Renal cortex interstitium (tissue), 15 donors: ENCODE data around the gene WDHD1. TPM values are rescaled to one million over a fixed set of nuclear protein-coding genes. Genes with fewer than 3 reads are reported as not detected.
"Not testable (repeated sequence)": the region's sequence is repeated elsewhere in the genome, so short reads cannot be mapped to it uniquely, and the experiment has no call there.

Experiments used
- DNase-seq, 11 donors: peaks; one replicate each; pipeline ENCODE4 v3.0.0-alpha.2; 2013; ENCODE audit warnings: low read depth in 9 of 11, low spot score in 4 of 11; ENCODE audit errors: extremely low read depth in 1 of 11
- long read RNA-seq, 16 experiments: transcript quantifications; one replicate each; lab custom pipeline, GENCODE V29; 2026
- polyA plus RNA-seq, 3 donors: library from polyadenylated mRNA; unstranded; fragments of 120-200 nt; gene quantifications; one replicate each; pipeline ENCODE4 v1.2.1, GENCODE V29; 2013; ENCODE audit not compliant: insufficient read length in 3 of 3

WDHD1 gene, protein sequence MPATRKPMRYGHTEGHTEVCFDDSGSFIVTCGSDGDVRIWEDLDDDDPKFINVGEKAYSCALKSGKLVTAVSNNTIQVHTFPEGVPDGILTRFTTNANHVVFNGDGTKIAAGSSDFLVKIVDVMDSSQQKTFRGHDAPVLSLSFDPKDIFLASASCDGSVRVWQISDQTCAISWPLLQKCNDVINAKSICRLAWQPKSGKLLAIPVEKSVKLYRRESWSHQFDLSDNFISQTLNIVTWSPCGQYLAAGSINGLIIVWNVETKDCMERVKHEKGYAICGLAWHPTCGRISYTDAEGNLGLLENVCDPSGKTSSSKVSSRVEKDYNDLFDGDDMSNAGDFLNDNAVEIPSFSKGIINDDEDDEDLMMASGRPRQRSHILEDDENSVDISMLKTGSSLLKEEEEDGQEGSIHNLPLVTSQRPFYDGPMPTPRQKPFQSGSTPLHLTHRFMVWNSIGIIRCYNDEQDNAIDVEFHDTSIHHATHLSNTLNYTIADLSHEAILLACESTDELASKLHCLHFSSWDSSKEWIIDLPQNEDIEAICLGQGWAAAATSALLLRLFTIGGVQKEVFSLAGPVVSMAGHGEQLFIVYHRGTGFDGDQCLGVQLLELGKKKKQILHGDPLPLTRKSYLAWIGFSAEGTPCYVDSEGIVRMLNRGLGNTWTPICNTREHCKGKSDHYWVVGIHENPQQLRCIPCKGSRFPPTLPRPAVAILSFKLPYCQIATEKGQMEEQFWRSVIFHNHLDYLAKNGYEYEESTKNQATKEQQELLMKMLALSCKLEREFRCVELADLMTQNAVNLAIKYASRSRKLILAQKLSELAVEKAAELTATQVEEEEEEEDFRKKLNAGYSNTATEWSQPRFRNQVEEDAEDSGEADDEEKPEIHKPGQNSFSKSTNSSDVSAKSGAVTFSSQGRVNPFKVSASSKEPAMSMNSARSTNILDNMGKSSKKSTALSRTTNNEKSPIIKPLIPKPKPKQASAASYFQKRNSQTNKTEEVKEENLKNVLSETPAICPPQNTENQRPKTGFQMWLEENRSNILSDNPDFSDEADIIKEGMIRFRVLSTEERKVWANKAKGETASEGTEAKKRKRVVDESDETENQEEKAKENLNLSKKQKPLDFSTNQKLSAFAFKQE
- 10 to 100 TPM; 16.4 to 23.0 (median 18.6) TPM for polyA plus RNA-seq
- long read RNA-seq, donor 1: 0 reads
- long read RNA-seq, donor 2, full-length matches to known transcripts: 1 of 1 reads
- long read RNA-seq, donor 2, partial matches to known transcripts: 0 of 1 reads
- long read RNA-seq, donor 2, other reads (novel, unspliced or antisense): 0 of 1 reads
- long read RNA-seq, donor 3: 0 reads
- long read RNA-seq, donor 4, partial matches to known transcripts: 161 of 204 reads
- long read RNA-seq, donor 4, other reads (novel, unspliced or antisense): 43 of 204 reads
- long read RNA-seq, donor 5: 0 reads
- long read RNA-seq, donor 6: 0 reads
- long read RNA-seq, donor 7: 0 reads
- long read RNA-seq, donor 8: 0 reads
- long read RNA-seq, donor 9, full-length matches to known transcripts: 1 of 1 reads
- long read RNA-seq, donor 9, partial matches to known transcripts: 0 of 1 reads
- long read RNA-seq, donor 9, other reads (novel, unspliced or antisense): 0 of 1 reads
- long read RNA-seq, donor 10: 0 reads
- long read RNA-seq, donor 11, full-length matches to known transcripts: 1 of 1 reads
- long read RNA-seq, donor 11, partial matches to known transcripts: 0 of 1 reads
- long read RNA-seq, donor 11, other reads (novel, unspliced or antisense): 0 of 1 reads
- long read RNA-seq, donor 12: 0 reads
- long read RNA-seq, donor 13: 0 reads
- long read RNA-seq, donor 14: 0 reads
- long read RNA-seq, donor 15: 0 reads
- long read RNA-seq, donor 16, full-length matches to known transcripts: 2 of 20 reads
- long read RNA-seq, donor 16, partial matches to known transcripts: 18 of 20 reads
- long read RNA-seq, donor 16, other reads (novel, unspliced or antisense): 0 of 20 reads

DNA sequence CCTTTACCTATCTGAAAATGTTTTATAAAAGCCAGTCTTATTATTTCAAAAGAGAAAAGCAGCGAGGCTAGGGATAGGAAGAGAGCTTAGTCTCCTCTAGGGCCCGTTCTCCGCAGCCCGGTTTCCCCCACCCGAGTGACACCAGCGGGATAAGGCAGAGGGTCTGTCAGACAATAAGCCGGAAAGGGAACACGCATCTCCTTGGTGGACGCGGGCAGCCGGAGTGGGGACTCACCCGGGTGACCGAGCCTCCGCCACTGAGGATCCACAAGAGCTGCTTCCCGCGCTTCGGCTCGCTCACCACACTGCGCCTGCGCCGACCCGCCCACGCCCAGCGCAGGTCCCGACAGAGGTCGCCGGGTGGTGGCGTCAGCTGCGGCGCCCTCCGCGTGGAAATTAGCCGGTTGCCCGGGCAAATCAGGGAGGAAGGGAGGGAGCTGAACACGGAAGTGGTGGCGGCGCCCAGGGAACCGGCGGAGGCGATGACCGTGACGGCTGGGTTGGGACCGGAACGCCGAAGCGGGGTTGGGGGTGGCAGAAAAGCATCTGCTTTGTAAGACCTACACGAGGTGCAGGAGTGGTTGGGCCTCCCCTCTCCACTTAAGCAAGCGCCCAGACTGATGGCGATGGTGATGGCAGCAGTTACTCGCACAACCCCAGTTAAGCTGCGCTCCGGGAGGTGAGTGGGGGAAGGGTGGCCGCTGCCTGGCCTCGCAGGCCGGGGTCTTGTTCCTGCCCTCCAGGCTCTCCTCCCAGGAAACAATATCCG lies at the start of gene WDHD1, which contains the start of gene SOCS4:
TSS of gene WDHD1 (minus strand) at position 307 of the 769 bp plus-strand sequence. CDS start 312 bp downstream, outside the sequence.
TSS of gene SOCS4 (plus strand) at position 444 of the 769 bp plus-strand sequence. CDS start 15,806 bp downstream, outside the sequence.
- DNase-seq: peak; percentile 80 to 92 (median 90)

DNA sequence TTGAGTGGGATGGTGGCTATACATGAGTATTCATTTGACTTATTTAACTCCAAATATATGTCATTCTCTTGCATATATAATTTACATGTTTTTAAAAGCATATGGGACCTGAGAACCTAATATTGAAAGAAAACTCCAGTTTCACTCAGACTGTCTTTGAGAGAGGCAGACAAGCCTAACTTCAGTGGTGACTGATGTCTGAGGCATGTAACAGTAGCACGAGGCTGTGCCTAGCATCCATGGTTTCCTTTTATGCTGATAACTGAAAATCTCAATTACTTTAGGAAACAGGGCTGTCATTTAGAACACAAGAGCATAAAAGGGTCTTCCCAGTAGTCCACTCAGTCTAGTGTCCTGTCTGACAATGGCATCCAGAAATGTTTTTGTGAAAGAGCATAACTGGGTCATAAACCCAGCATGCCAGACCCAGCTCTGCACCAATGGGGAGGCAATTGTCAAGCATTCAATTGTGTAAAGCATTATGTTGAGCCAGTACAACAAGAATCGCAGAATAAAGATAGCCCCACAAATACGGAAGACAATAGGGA lies 48.8 kb upstream of the WDHD1 start:
- no peak for DNase-seq

- DNase-seq: no peak
Measured at GRCh38 chr14:55074662-55075061, 47.8 kb upstream of the WDHD1 start.

- DNase-seq: no peak
Measured at GRCh38 chr14:55073856-55074255, 47.0 kb upstream of the WDHD1 start.

DNA sequence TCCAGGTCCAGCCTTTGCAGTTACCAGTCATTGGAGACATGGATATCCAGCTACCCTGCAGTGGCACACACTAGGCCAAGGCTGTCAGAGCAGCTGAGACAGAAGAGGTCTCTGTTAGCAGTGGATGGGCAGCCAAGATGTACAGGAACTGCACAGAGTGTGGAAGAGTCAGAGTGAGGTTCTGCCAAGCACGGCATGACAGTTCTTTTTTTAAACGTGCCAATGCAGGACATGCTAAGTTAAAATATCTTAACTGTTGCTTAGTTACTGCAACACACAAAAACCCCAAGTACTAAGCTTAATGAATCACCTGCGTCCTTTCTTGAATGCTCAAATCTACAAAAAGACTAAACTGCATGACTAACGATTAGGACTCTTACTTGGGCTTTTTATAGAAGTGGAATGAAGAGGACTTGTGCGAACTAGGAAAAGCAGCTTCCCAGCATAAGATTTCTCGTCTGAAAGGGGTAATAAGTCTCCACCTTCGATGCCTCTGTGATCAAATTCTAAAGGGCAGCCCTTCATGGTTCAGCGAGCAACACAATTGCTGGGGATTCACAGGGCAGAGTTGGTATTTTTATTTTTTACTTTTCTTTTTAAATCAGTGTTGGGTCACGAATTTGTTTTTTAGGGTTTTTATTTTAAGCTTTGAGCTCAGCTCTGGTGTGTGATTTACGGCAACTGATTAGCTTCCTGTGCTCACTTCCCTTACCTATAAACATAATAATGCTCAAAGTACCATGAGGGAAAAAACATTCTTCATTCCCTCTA lies 45.2 kb upstream of the WDHD1 start:
- peak in 2 of 11 donors; percentile 21 to 40 for DNase-seq

DNA sequence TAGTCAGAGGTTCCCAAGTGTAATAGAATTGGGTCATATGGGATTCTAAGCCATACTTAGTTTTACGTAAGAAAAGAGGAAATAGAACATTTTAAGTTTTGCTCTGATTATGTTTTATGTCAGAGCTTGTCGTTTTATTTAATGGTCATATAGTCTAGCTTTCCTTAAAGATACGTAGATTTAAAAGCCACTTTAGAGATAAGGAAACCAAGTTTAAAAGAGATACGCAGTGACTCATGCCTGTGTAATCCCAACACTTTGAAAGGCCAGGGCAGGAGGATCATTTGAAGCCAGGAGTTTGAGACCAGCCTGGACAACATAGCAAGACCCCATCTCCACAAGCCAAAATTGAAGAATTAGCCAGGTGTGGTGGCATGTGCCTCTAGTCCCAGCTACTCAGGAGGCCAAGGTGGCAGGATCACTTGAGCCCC lies 44.1 kb upstream of the WDHD1 start:
- no peak for DNase-seq

DNA sequence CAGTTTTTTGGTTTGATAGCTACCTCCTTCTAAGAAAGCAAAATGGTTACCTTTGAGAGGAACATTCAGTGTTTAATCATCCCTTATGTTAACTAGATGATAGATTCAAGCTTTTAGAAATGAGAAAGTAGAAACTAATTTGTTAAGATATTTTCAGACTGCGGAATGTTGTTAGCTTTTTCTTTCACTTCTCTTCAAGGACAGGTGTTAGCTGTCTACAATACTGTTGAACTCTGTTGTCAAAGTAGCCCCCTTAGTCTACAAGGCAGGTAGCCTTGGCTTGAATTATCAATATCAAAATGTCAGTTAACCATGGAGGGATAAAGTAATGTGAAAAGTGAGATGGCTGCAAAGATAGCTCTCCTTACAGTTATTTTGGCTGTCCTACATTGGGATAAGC lies 39.3 kb upstream of the WDHD1 start:
- no peak for DNase-seq

DNA sequence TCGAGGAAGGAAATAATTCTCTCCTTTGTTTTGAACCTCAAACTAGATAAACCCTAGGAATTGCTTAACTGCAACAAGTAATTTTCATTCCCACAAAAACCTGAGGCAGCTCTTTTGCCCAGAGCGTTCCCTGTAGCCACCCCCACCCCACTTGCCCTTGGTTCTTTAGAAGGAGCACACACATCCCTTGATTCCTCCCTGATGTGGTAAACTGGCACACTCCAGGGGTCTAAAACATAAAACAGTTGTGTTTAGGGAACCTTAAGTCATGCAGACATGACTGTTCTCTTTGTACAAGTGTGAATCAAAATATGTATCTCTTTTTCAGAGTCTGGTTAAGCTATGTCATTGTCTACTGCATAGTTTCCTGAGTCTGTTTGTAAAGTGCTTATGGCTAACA lies 38.5 kb upstream of the WDHD1 start:
- DNase-seq: no peak

DNA sequence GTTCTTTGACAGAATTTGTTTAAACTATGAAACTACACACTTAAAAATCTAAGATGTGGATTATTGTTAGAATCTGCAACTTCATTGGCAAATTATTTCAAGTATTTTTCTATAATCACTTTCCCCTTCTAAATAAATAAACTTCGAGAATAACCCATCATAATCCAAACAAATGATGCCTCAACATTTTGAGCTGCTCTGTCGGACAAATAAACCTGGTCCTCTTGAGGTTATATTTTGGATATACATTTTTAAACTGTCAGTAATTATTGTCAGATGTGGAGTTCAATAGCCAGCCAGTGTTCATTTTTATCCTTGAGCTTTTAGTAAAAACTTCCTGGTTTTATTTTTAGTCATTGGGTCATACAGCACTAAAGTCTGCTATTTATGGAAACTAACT lies 38.0 kb upstream of the WDHD1 start:
- DNase-seq: not testable (repeated sequence)

- DNase-seq: no peak
Measured at GRCh38 chr14:55062517-55063351, 35.8 kb upstream of the WDHD1 start.

DNA sequence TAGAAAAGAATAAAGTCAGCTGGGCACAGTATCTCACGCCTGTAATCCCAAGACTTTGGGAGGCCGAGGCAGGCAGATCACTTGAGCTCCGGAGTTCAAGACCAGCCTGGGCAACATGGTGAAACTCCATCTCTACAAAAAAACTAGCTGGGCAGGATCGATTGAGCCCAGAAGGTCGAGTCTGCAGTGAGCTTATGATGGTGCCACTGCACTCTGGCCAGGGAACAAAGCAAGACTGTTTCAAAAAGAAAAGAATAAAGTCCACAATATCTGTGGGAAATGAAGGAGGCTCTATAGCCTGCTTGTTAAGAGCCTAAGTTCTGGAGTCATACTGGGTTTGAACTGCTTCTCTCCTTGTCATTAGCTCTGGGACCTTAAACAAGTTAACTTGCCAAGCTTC lies 32.4 kb upstream of the WDHD1 start:
- no peak for DNase-seq

DNA sequence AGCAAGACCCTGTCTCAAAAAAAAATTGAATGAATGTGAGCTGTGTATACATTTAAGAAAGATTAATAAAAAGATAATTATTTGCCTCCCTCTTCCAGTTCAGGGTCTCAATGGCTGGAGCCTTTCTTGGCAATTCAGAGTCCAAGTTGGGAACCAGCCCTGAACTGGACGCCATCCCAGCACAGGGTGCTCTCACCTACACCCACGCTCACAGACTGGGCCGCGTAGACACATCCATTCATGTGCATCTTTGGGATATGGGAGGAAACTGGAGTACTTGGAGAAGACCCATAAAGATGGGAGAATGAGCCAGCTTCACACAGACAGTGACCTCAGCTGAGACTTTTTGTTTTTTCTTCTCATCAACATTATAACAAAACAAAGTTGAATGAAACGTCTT lies 31.0 kb upstream of the WDHD1 start:
- DNase-seq: no peak

DNA sequence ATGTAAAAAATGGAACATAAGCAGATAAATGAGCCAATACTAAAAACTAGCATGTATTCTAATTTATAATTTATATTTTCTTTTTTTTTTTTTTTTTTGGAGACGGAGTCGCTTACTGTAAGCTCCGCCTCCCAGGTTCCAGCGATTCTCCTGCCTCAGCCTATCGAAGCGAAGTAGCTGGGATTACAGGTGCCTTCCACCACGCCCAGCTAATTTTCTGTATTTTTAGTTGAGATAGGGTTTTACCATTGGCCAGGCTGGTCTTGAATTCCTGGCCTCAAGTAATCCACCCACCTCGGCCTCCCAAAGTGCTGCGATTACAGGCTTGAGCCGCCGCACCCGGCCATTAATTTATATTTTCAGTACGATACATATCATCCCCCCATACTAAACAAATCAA lies 27.2 kb upstream of the WDHD1 start:
- DNase-seq: no peak

DNA sequence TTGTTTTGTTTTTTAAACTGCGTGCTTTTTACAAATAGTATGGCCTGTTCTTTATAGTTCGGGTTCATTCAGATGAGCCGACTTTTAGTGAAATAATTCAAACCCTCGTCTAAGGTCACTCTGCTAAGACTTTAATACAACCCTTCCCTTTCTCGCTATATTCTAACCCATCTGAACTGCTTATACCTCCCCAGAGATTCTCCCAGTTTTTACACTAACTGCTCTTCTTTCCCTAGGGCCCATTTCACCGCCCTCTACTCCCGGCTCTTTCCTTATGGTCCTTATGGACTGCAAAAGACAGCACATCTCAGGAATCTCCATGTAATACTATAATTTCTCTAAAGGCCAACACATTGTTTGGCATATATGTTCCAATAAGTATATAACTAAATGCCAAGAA lies 26.6 kb upstream of the WDHD1 start:
- DNase-seq: no peak

GRCh38 chr14:55053018-55053417 lies 26.1 kb upstream of the WDHD1 start:
- DNase-seq: no peak
